PC-3 (cell line): ENCODE measurements around the gene PTPRD.

Experiments
- CTCF ChIP-seq: fragments of 300-600 bp; sonication (generic); conservative IDR thresholded peaks from 2 replicates; pipeline ENCODE4 v1.5.1; 2017; ENCODE audit warnings: antibody characterized with exemption, low read depth, mild to moderate bottlenecking, low read length
- EZH2 ChIP-seq: fragments of 300-600 bp; sonication (generic); IDR thresholded peaks from one replicate; pipeline ENCODE4 v1.6.1; 2017; ENCODE audit warnings: antibody characterized with exemption, mild to moderate bottlenecking, low read length; ENCODE audit not compliant: unreplicated experiment
- EZH2phosphoT487 ChIP-seq: fragments of 300-600 bp; sonication (generic); IDR thresholded peaks from 2 replicates; pipeline ENCODE4 v1.6.1; 2018; ENCODE audit warnings: mild to moderate bottlenecking, antibody characterized with exemption, low read length, borderline replicate concordance

DNA sequence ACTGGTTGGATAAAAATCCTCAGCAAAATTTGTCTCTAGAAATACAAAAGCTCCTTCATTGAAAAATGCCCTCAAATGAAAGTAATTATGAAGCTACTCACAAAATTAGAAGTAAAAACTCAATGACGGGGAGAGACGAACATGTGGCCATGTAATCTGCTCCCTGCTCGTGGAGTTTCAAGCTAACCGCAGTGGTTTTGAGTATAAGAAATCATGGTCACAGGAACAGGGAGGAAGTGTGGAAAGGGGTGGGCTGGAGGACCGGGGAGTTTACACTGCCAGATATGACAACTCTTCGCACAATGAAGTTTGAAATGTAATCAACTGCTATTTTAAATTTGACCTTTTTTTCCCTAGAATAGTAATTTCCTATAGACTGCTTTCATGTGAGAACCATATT is 2047.8 kb downstream of the PTPRD start:
- TF ChIP-seq CTCF: no peak
- no peak for TF ChIP-seq EZH2phosphoT487
- TF ChIP-seq EZH2: no peak
